HG03196 (cell line): ENCODE results near the gene SLC8A1.

Experiments used
- ATAC-seq: cut with Tn5 transposase; IDR thresholded peaks from one replicate; pipeline ENCODE4 v1.9.1; 2021; ENCODE audit not compliant: unreplicated experiment

SLC8A1 gene

GRCh38 chr2:40357667-40358066 is 94.2 kb downstream of the SLC8A1 start:
- no peak for ATAC-seq

GRCh38 chr2:40355451-40355850 is 96.4 kb downstream of the SLC8A1 start:
- ATAC-seq: no peak

- ATAC-seq: no peak
Measured at GRCh38 chr2:40353231-40353630, 98.7 kb downstream of the SLC8A1 start.

DNA sequence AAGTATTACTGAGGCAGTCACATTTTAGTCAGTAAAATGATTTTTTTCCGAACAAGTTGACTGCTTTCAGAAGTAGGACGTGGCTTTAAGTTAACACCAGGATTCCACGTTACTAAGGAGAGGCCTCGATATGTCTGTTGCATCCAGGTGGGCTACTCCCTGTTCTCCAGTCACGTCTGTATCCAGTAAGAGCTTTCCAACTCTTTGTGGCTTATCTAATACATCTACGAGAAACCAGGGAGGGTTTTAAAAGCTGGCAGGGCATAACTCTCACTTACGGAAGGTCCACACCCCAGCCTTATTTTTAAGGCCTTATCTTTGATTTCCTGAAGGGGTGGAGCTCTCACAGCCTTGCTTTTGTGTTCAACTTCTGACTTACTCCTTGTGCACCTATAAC is 99.2 kb downstream of the SLC8A1 start:
- ATAC-seq: no peak

GRCh38 chr2:40352041-40352702 is 99.7 kb downstream of the SLC8A1 start:
- ATAC-seq: no peak

DNA sequence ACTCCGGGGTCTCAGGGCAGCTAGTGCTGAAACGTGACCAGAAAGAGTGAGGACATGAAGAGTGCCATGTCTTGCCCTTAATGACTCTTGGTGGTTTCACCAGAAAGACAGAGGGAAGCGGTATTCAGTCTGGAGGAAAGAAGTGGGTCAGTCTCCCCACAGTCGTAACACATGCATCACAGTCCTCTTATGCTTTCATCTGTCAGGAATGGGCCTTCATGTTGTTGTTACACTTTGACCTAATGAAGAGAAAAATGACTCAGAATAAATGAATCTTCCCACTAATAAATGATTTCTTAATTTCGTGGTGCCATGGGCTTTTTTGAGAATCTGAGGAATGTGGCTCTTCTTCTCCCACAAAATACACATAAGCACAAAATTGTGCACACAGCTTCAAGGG is 103.2 kb downstream of the SLC8A1 start:
- no peak for ATAC-seq

- no peak for ATAC-seq
Measured at GRCh38 chr2:40348038-40348437, 103.9 kb downstream of the SLC8A1 start.

- ATAC-seq: no peak
Measured at GRCh38 chr2:40346535-40347354, 105.1 kb downstream of the SLC8A1 start.

DNA sequence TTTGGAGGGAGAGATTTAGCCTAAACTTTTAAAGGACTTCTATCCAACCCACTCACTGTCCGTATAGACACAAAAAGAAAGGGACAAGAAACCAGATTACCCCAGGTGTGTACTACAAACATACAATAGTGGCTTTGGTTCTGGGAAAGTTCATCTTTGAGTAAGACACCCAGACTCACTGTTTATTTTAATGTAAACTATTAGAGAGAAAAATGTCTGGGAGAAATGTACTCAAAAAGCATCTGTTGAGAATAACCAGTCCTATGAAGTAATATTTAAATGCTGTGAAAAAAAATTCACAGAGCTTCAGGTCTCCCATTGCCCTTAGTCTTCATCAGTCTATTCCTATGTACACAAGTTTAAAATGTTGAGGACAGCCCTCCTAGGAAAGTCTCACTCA is 107.5 kb downstream of the SLC8A1 start:
- ATAC-seq: no peak

GRCh38 chr2:40343902-40344301 is 108.0 kb downstream of the SLC8A1 start:
- no peak for ATAC-seq

GRCh38 chr2:40341198-40341597 is 110.7 kb downstream of the SLC8A1 start:
- no peak for ATAC-seq

DNA sequence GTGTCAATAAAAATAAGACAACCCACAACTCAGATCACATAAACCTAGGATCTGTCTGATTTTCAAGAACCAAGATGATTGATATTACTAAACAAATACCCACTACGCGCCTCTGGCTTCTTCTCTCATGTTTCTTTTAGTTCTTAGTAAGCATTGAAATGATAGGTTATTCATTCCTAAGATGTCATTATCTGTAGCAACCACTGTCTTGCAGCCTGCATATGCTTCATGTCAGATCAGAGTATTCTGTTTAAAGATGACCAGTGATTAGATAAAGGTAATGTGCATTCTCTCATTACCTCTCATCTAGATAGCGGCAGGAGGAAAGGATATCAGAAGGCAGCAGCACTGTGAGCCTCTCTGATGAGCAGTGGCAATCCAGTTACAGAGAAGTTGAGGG is 112.9 kb downstream of the SLC8A1 start:
- no peak for ATAC-seq

GRCh38 chr2:40332191-40332826 is 119.6 kb downstream of the SLC8A1 start:
- ATAC-seq: no peak

DNA sequence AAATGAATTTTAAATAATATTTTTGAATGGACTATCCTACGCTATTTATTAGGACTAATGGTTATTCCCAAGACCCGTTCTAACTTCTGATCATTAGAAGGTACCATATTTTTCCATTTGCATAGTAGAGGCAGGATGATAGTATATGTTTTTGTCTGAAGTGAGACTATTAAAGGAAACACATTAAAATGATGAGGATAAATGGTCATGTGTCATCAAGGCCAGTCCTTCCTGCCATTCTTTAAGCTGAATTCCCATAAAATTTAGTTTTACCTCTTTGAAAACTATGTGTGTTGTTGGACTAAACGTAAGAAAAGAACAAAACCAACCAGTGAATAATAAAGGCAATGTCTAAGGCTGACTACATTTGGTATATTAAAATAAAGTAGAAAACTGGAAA is 121.8 kb downstream of the SLC8A1 start:
- no peak for ATAC-seq

- ATAC-seq: no peak
Measured at GRCh38 chr2:40329739-40330030, 122.2 kb downstream of the SLC8A1 start.

GRCh38 chr2:40325116-40325515 is 126.8 kb downstream of the SLC8A1 start:
- ATAC-seq: no peak

DNA sequence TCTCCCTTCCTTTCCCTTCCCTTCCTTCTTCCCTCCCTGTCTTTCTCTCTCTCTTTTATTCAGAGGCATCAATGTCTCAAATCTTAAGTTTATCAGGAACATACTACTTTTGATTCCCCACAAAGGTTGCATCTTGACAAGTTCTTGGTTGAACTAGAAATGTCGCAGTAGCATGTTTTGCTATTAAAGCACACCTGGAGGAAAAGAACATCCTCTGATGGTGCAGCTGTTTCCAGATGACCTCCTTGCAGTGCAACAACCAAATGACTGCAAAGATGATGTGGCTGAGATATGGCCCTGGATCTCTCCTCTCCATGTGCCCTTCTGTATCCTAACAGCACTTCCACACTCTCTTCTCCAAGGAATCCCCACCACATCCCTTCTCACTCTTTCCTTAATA is 127.2 kb downstream of the SLC8A1 start:
- ATAC-seq: no peak

- no peak for ATAC-seq
Measured at GRCh38 chr2:40321822-40322221, 130.1 kb downstream of the SLC8A1 start.

DNA sequence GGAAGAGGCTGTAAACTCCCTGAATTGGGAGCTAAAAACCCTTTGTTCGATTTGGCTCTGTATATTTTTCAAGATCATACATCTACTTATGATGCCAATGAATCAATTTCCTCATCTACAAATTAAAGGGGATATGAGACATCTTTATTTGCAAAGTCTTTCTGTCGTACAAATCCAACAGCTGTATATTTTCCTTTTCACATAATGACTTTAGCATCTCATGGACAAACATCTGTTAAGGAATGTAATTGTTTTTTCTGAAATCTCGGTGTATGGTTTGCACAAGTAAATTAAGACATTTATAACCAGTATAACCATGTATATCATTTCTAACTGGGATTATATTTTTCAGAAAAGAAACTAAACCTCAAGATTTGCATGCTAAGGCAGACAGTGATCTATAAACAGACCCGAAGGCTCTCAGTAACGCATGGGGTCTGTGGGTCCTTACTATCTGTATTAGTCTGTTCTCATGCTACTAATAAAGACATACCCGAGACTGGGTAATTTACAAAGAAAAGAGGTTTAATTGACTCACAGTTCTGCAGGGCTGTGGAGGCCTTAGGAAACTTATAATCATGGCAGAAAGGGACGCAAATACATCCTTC is 130.8 kb downstream of the SLC8A1 start:
- no peak for ATAC-seq

DNA sequence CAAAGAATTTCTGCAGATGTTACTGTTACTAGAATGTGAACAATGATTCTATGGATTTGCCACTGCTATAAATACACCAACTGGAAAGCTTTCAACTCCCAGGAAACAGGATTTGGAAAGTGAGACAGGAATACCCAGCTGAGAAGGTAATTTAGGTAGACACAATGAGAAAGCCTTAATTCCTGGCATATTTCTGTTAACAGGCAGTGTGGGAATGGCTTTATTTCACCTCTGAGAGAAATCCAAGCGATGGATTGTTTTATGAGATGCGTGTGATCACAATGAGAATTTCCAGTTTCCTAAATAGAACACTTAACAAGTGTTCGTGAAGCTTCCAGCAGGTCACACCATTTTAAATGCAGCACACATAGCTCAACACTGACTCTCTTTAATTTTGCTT is 133.0 kb downstream of the SLC8A1 start:
- no peak for ATAC-seq

- no peak for ATAC-seq
Measured at GRCh38 chr2:40317761-40318160, 134.1 kb downstream of the SLC8A1 start.

- no peak for ATAC-seq
Measured at GRCh38 chr2:40317046-40317445, 134.8 kb downstream of the SLC8A1 start.
